Uterus (tissue), 4 donors: Measurements from ENCODE around the gene PLAGL1. TPM values are rescaled to one million over a fixed set of nuclear protein-coding genes. Genes with fewer than 3 reads are reported as not detected.
A peak's percentile ranks its signal among the peaks of the same experiment; 100 is the strongest.
"Not testable (repeated sequence)": the region's sequence is repeated elsewhere in the genome, so short reads cannot be mapped to it uniquely, and the experiment has no call there.

ENCODE experiments used
- DNase-seq, 2 donors: peaks; one replicate each; pipeline ENCODE4 v3.0.0-alpha.2; 2019 to 2020
- H3K27ac ChIP-seq, 2 donors: fragments of 200-600 bp; sonication (generic); 1 replicate in 1 of 2; 2 replicates in 1 of 2; pipeline ENCODE4 v1.5.1; 2016 to 2018
- H3K27me3 ChIP-seq, 2 donors: fragments of 200-600 bp; sonication (generic); one replicate each; pipeline ENCODE4 v1.5.1; 2018 to 2019; ENCODE audit warnings: control low read depth in 1 of 2
- H3K36me3 ChIP-seq, 2 donors: fragments of 200-600 bp; sonication (generic); one replicate each; pipeline ENCODE4 v1.5.1; 2019; ENCODE audit warnings: control low read depth in 1 of 2
- H3K4me1 ChIP-seq, 2 donors: fragments of 200-600 bp; sonication (generic); one replicate each; pipeline ENCODE4 v1.5.1; 2018 to 2019; ENCODE audit warnings: control low read depth in 1 of 2
- H3K4me3 ChIP-seq, 2 donors: fragments of 200-600 bp; sonication (generic); 1 replicate in 1 of 2; 2 replicates in 1 of 2; pipeline ENCODE4 v1.5.1; 2018 to 2019; ENCODE audit warnings: mild to moderate bottlenecking in 1 of 2
- H3K9me3 ChIP-seq, 2 donors: fragments of 200-600 bp; sonication (generic); one replicate each; pipeline ENCODE4 v1.5.1; 2019; ENCODE audit warnings: control low read depth in 1 of 2
- POLR2A ChIP-seq, 2 donors: fragments of 450-650 bp; IDR thresholded peaks; one replicate each; pipeline ENCODE4 v1.6.1; 2016; ENCODE audit warnings: antibody characterized with exemption in 2 of 2, mild to moderate bottlenecking in 1 of 2, moderate library complexity in 1 of 2
- intact Hi-C: fragments of 100-400 bp; cut with DNase I; formaldehyde crosslinking; loops from one replicate; pipeline ENCODE4 v1.15.1; 2023; ENCODE audit warnings: low total_unique reads
- total RNA-seq, 4 donors: library from RNA; depleted of rRNA in 3 of 4; stranded (reverse); fragments of >200 nt in 3 of 4; gene quantifications; one replicate each; pipeline versions ENCODE4 v1.1.0 to v1.2.4, GENCODE V29; 2014 to 2023
- TF ChIP-seq, protein P1 (sequence below), 4 experiments: fragments of 200-600 bp in 2 of 4; fragments of 450-650 bp in 2 of 4; sonication (generic) in 2 of 4; IDR thresholded peaks; one replicate each; pipeline ENCODE4 v1.5.1; 2016 to 2019; ENCODE audit warnings: antibody characterized with exemption in 4 of 4, mild to moderate bottlenecking in 2 of 4, moderate library complexity in 1 of 4
- donor health status: DM: yes; HTN: yes; CAD: no.

PLAGL1 gene
- total RNA-seq, 4 donors from 2014 or later, result 8.7 to 76.9 (median 29.3) TPM

DNA sequence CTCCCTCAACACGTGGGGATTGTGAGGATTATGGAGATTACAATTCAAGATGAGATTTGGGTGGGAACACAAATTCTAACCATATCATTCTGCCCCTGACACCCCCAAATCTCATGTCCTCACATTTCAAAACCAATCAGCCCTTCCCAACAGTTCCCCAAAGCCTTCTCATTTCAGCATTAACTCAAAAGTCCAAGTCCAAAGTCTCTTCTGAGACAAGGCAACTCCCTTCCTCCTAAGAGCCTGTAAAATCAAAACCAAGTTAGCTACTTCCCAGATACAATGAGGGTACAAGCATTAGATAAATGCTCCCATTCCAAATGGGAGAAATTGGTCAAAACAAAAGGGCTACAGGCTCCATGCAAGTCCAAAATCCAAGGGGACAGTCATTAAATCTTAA is 39.6 kb upstream of the PLAGL1 start:
- intact Hi-C loops, result no loop called here
- Histone ChIP-seq H3K4me1 (no peaks in the 10 kb centered on the region), H3K27me3 (no peaks in the 10 kb centered on the region), H3K9me3 (no peaks in the 10 kb centered on the region), H3K27ac (no peak overlapping the region), H3K4me3 (no peak overlapping the region), H3K36me3 (no peaks in the 10 kb centered on the region)
- no peak for DNase-seq
- TF ChIP-seq POLR2A (IDR thresholded peaks at IDR 0.05), result no peak
- TF ChIP-seq, protein P1, sequence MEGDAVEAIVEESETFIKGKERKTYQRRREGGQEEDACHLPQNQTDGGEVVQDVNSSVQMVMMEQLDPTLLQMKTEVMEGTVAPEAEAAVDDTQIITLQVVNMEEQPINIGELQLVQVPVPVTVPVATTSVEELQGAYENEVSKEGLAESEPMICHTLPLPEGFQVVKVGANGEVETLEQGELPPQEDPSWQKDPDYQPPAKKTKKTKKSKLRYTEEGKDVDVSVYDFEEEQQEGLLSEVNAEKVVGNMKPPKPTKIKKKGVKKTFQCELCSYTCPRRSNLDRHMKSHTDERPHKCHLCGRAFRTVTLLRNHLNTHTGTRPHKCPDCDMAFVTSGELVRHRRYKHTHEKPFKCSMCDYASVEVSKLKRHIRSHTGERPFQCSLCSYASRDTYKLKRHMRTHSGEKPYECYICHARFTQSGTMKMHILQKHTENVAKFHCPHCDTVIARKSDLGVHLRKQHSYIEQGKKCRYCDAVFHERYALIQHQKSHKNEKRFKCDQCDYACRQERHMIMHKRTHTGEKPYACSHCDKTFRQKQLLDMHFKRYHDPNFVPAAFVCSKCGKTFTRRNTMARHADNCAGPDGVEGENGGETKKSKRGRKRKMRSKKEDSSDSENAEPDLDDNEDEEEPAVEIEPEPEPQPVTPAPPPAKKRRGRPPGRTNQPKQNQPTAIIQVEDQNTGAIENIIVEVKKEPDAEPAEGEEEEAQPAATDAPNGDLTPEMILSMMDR (IDR thresholded peaks at IDR 0.05), result no peak

- H3K4me1 ChIP-seq, H3K27ac ChIP-seq, H3K27me3 ChIP-seq, H3K4me3 ChIP-seq, H3K9me3 ChIP-seq, H3K36me3 ChIP-seq, intact Hi-C loops, DNase-seq: not testable (repeated sequence)
Observed at GRCh38 chr6:144046672-144047071, 38.6 kb upstream of the PLAGL1 start.

GRCh38 chr6:144044989-144045388 is 36.9 kb upstream of the PLAGL1 start:
- H3K4me3 ChIP-seq, intact Hi-C loops: not testable (repeated sequence)

GRCh38 chr6:144036835-144037195 is 28.8 kb upstream of the PLAGL1 start:
- no peaks in the 10 kb centered on the region for H3K9me3 ChIP-seq
- no peaks in the 10 kb centered on the region for H3K4me1 ChIP-seq
- H3K27me3 ChIP-seq, result no peaks in the 10 kb centered on the region
- no peak overlapping the region for H3K27ac ChIP-seq
- TF ChIP-seq, protein P1 (IDR thresholded peaks at IDR 0.05), result no peak
- TF ChIP-seq POLR2A (IDR thresholded peaks at IDR 0.05), result no peak
- no peaks in the 10 kb centered on the region for H3K36me3 ChIP-seq
- DNase-seq, result no peak
- peak overlapping the region; percentile 1 to 31 for H3K4me3 ChIP-seq
- intact Hi-C loops, result no loop called here

More at GRCh38 chr6:144044989-144045388, 36.9 kb upstream of the PLAGL1 start:
- not testable (repeated sequence) for DNase-seq, H3K27ac ChIP-seq, H3K27me3 ChIP-seq, H3K9me3 ChIP-seq, H3K4me1 ChIP-seq, H3K36me3 ChIP-seq

DNA sequence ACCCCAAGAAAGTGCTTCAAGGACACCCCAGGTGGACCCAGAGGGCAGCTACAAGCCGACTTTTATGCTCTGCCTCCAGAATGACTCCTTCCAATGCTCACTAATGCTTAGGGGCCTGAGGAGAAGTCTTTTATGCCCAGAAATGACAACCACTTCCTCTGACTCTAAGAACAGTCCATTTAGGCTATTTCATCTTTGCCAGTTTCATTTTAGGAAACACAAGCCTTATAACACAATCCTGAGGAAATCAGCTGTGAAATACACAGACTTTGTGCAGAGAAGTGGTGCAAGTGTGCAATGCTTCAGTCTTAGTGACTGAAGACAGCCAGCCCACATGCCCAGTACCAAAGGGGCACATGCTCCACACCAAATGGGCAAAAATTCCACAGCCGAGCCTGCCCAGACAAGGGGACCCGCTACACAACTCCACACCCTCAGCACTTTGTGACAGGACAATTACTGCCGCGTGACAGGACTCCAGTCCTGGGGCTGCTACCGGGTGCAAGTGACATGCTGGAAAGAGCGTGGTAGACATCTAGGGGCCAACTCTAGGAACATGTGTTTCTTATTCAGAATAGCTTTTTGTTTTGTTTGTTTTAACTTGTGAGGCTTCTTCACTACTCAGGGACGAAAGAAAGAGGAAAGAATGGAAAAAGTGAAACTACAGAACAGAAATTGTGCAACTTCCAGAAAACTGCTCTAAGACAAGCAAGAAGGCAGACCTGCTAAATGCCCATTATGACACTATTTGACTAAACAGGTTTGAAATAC is 28.2 kb upstream of the PLAGL1 start:
- H3K9me3 ChIP-seq, result no peaks in the 10 kb centered on the region
- no peaks in the 10 kb centered on the region for H3K36me3 ChIP-seq
- H3K27me3 ChIP-seq, result no peaks in the 10 kb centered on the region
- no peak for DNase-seq
- intact Hi-C loops, result no loop called here
- H3K4me1 ChIP-seq, result no peaks in the 10 kb centered on the region
- no peak overlapping the region for H3K27ac ChIP-seq
- TF ChIP-seq POLR2A (IDR thresholded peaks at IDR 0.05), result no peak
- TF ChIP-seq, protein P1 (IDR thresholded peaks at IDR 0.05), result no peak
- peak overlapping the region; percentile 1 to 31 for H3K4me3 ChIP-seq

DNA sequence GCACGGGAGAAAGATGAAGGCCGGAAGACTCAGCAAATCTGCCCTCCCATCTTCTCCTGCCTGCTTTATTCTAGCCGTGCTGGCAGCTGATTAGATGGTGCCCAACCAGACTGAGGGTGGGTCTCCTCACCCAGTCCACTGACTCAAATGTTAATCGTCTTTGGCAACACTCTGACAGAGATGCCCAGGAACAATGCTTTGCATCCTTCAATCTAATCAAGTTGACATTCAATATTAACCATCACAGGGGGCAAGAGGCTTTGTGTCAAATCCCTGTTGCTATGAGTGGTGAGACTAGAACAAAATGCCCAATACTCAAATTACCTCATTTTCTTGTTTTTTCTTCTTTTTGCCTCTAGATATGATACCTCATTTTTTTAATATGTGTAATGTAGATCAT is 27.4 kb upstream of the PLAGL1 start:
- Histone ChIP-seq H3K27ac (no peak overlapping the region), H3K9me3 (no peaks in the 10 kb centered on the region), H3K27me3 (no peaks in the 10 kb centered on the region), H3K36me3 (no peaks in the 10 kb centered on the region), H3K4me1 (no peaks in the 10 kb centered on the region), H3K4me3 (no peak overlapping the region)
- intact Hi-C loops, result no loop called here
- TF ChIP-seq, protein P1 (IDR thresholded peaks at IDR 0.05), result no peak
- no peak for TF ChIP-seq POLR2A (IDR thresholded peaks at IDR 0.05)
- DNase-seq, result no peak
